T-helper 17 cell (primary cell): ENCODE data around the gene GIPC2. TPM values are rescaled to one million over a fixed set of nuclear protein-coding genes. Genes with fewer than 3 reads are reported as not detected.
"Not testable (repeated sequence)": the region's sequence is repeated elsewhere in the genome, so short reads cannot be mapped to it uniquely, and the experiment has no call there.

Source experiments
- ATAC-seq: fragments of 150-1000 bp; cut with Tn5 transposase; 2 replicates; pipeline ENCODE4 v1.10.0; 2021; ENCODE audit warnings: mild to moderate bottlenecking, moderate library complexity
- DNase-seq, 3 donors: peaks; one replicate each; pipeline versions ENCODE4 v3.0.0 to v3.0.0-alpha.2; 2020 to 2021
- H3K9me3 ChIP-seq: one replicate; pipeline ENCODE4 v1.7.0; 2013; ENCODE audit warnings: low read length, mild to moderate bottlenecking; ENCODE audit not compliant: control insufficient read depth, poor library complexity, severe bottlenecking
- H3K27ac Mint-ChIP-seq: one replicate; pipeline ENCODE4 v1.8.0; 2022; ENCODE audit warnings: mild to moderate bottlenecking, moderate library complexity, mixed read lengths
- H3K27me3 Mint-ChIP-seq: one replicate; pipeline ENCODE4 v1.8.0; 2022; ENCODE audit warnings: mixed read lengths
- H3K36me3 Mint-ChIP-seq: one replicate; pipeline ENCODE4 v1.8.0; 2022; ENCODE audit warnings: low read depth, mixed read lengths
- H3K4me1 Mint-ChIP-seq: one replicate; pipeline ENCODE4 v1.8.0; 2022; ENCODE audit warnings: mild to moderate bottlenecking, mixed read lengths
- H3K4me3 Mint-ChIP-seq: one replicate; pipeline ENCODE4 v1.8.0; 2022; ENCODE audit warnings: mild to moderate bottlenecking, moderate library complexity, mixed read lengths
- total RNA-seq, 4 donors: library from RNA in 2 of 4; stranded (reverse) in 2 of 4; gene quantifications; one replicate each; pipeline ENCODE4 v1.2.3 and lab custom pipeline; 2022 to 2026

The GIPC2 gene
- total RNA-seq, 2 donors from 2014 or later, result 0.17 TPM; not detected in 1

DNA sequence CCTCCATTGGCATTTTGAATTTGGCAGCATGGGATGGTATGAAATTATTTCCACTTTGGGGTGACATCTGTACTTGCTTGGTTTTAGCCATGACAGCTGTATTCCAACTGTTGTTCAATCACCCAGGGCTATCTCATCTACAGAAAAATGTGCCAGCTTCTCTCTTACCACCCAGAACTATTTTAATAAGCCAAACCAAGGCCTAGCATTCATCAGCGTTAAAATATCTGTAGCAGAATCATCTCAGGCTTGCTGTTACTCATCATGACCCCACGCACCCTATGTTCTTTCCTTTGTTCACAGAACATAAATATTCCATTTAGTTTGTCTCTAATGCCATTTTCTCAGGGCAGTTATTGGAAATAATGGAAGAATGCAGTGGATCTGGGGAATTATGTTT is 49.8 kb downstream of the GIPC2 start:
- peaks cover 1% of the 10 kb centered on the region for H3K4me1 Mint-ChIP-seq
- H3K27ac Mint-ChIP-seq, result no peak overlapping the region
- H3K9me3 ChIP-seq, result no peaks in the 10 kb centered on the region
- H3K4me3 Mint-ChIP-seq, result no peak overlapping the region
- peaks cover 27% of the 10 kb centered on the region for H3K27me3 Mint-ChIP-seq
- no peak for DNase-seq
- no peak for ATAC-seq
- H3K36me3 Mint-ChIP-seq, result peaks cover 2% of the 10 kb centered on the region

DNA sequence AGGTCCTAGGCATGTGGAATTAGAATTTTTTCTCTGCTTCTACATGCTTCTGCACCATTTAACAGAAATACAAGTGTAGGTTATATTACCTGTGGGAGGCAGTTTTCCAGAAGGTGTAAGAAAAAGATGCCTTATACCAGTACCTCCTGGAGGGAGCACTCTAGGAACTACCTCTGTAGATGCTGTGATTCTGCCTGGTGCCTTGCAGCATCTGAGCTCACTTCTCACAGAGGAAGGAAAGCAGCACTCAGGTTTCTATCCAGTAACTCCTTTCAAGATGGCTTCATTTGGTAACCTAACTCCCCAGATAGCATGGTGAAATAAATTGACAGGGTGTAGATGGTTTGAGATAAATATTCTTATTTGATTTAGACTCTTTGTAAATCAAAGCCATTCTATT is 50.3 kb downstream of the GIPC2 start:
- DNase-seq, result no peak
- H3K9me3 ChIP-seq, result no peaks in the 10 kb centered on the region
- Mint-ChIP-seq H3K4me3 (no peak overlapping the region), H3K27ac (no peak overlapping the region), H3K4me1 (no peaks in the 10 kb centered on the region), H3K36me3 (no peaks in the 10 kb centered on the region), H3K27me3 (peaks cover 31% of the 10 kb centered on the region)
- no peak for ATAC-seq

DNA sequence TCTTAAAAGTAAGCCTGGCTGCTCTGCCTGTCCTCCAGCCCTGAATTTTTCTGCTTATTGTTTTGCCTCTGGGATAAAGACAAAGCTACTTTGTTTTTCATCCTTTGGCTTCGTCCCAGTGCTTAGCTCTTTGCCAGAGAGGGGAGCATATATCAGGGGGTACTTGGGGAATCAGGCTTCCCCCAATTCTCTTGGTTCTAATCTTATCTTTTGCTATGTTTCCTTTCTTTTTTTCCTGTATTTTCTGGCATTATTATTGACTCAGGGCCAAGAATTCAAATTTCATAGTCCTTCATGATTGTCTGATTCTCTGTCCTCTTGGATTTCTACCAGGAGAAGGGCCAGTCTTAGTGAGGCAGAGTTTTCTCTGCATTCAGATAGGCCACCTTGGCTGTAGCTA is 51.2 kb downstream of the GIPC2 start:
- Mint-ChIP-seq H3K4me3 (no peak overlapping the region), H3K4me1 (no peaks in the 10 kb centered on the region), H3K36me3 (no peaks in the 10 kb centered on the region), H3K27me3 (peaks cover 24% of the 10 kb centered on the region), H3K27ac (no peak overlapping the region)
- no peak for DNase-seq
- no peak for ATAC-seq
- H3K9me3 ChIP-seq, result no peaks in the 10 kb centered on the region

DNA sequence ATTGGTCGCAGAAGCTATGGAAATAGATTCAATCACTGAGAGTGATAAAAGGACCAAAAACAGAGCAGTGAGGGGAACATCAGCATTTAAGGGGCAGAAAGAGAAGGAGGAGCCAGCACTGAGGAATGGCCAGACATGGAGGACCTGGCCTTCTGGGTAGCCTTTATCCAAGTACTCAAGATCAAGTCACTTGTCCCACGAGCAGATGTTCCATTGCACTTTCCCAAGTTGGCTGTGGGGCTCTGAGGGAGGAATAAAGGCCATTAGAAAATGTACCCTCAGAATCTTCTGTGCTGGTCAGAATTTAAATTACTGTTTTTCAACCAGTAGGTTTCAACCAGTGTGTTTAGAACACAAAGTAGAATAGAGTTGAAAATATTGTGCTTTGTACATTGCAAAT is 55.3 kb downstream of the GIPC2 start:
- no peaks in the 10 kb centered on the region for H3K9me3 ChIP-seq
- Mint-ChIP-seq H3K36me3 (peaks cover 2% of the 10 kb centered on the region), H3K27ac (no peak overlapping the region), H3K4me1 (peaks cover 3% of the 10 kb centered on the region), H3K27me3 (peaks cover 34% of the 10 kb centered on the region), H3K4me3 (no peak overlapping the region)
- ATAC-seq (no peak), DNase-seq (no peak)

GRCh38 chr1:78101514-78101913 is 55.7 kb downstream of the GIPC2 start:
- Mint-ChIP-seq H3K27ac (no peak overlapping the region), H3K4me3 (no peak overlapping the region), H3K4me1 (peaks cover 3% of the 10 kb centered on the region), H3K27me3 (peaks cover 34% of the 10 kb centered on the region), H3K36me3 (peaks cover 2% of the 10 kb centered on the region)
- no peaks in the 10 kb centered on the region for H3K9me3 ChIP-seq
- ATAC-seq (no peak), DNase-seq (no peak)

GRCh38 chr1:78102082-78102481 is 56.3 kb downstream of the GIPC2 start:
- peaks cover 2% of the 10 kb centered on the region for H3K36me3 Mint-ChIP-seq
- no peaks in the 10 kb centered on the region for H3K9me3 ChIP-seq
- peaks cover 31% of the 10 kb centered on the region for H3K27me3 Mint-ChIP-seq
- H3K27ac Mint-ChIP-seq, result no peak overlapping the region
- H3K4me3 Mint-ChIP-seq, result no peak overlapping the region
- DNase-seq (no peak), ATAC-seq (no peak)
- peaks cover 3% of the 10 kb centered on the region for H3K4me1 Mint-ChIP-seq

- peaks cover 2% of the 10 kb centered on the region for H3K36me3 Mint-ChIP-seq
- no peak for DNase-seq
- no peak overlapping the region for H3K4me3 Mint-ChIP-seq
Observed at GRCh38 chr1:78102916-78103315, 57.1 kb downstream of the GIPC2 start.

DNA sequence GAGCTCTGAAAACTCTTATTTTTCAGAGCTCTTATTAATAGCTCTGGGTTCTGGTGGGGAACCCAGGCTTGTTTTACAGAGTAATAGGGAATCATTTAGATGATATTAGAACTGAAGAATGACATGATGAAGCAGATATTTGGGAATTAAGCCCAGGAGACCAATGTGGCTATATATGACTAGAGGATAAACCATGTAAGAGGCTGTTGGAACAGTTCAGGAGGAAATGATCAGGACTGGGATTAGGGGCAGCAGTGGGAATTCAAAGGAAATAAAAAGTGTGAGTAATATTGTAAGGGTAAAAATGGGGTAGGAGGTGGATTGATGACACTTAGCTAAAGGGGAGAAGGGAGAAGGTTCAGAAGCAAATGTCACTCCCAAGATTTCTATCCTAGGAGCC is 58.6 kb downstream of the GIPC2 start:
- no peak for DNase-seq
- Mint-ChIP-seq H3K27ac (no peak overlapping the region), H3K4me3 (no peak overlapping the region), H3K36me3 (peaks cover 6% of the 10 kb centered on the region), H3K27me3 (peaks cover 34% of the 10 kb centered on the region), H3K4me1 (peaks cover 3% of the 10 kb centered on the region)
- no peaks in the 10 kb centered on the region for H3K9me3 ChIP-seq
- ATAC-seq, result no peak

More at GRCh38 chr1:78102916-78103315, 57.1 kb downstream of the GIPC2 start:
- Mint-ChIP-seq H3K4me1 (peaks cover 3% of the 10 kb centered on the region), H3K27me3 (peaks cover 28% of the 10 kb centered on the region), H3K27ac (no peak overlapping the region)
- H3K9me3 ChIP-seq, result no peaks in the 10 kb centered on the region
- ATAC-seq, result no peak

DNA sequence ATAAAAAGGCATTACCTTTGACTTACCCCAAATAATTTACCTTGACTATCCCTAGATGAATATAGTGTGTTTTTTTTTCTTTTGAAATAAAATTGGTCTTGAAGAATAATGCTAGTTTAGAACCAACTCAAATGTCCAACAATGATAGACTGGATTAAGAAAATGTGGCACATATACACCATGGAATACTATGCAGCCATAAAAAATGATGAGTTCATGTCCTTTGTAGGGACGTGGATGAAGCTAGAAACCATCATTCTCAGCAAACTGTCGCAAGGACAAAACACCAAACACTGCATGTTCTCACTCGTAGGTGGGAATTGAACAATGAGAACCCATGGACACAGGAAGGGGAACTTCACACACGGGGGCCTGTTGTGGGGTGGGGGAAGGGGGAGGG is 63.9 kb downstream of the GIPC2 start:
- H3K27me3 Mint-ChIP-seq, H3K27ac Mint-ChIP-seq, H3K36me3 Mint-ChIP-seq, ATAC-seq, H3K4me1 Mint-ChIP-seq, H3K4me3 Mint-ChIP-seq, H3K9me3 ChIP-seq, DNase-seq: not testable (repeated sequence)

DNA sequence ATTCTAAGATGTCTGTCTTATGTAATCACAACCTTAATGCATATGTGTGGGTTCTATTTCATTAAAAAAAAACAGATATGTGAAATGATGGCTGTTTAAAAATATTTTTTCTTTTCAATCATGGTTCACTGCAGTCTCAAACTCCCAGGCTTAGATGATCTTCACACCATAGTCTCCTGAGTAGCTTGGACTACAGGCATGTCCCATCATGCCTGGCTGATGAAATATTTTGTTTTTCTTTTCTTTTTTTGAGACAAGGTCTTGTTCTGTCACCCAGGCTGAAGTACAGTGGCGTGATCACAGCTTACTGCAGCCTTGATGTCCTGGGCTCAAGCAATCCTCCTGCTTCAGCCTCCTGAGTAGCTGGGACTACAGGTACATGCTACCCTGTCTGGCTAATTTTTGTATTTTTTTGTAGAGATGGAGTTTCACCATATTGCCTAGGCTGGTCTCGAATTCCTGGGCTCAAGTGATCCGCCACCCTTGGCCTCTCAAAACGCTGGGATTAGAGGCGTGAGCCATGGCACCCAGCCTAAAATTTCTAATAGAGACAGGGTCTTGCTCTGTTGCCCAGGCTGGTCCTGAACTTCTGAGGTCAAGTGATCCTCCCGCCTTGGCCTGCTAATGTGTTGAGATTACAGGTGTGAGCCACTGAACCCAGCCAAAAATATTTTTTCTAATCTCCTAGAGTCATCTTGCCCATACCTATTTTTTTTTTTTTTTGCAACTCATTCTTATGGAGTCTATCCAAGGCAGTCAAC is 67.6 kb downstream of the GIPC2 start:
- no peak for DNase-seq
- no peak for ATAC-seq
- Mint-ChIP-seq H3K4me1 (no peaks in the 10 kb centered on the region), H3K27me3 (peaks cover 9% of the 10 kb centered on the region), H3K27ac (no peak overlapping the region), H3K36me3 (peaks cover 3% of the 10 kb centered on the region), H3K4me3 (no peak overlapping the region)
- H3K9me3 ChIP-seq, result no peaks in the 10 kb centered on the region

DNA sequence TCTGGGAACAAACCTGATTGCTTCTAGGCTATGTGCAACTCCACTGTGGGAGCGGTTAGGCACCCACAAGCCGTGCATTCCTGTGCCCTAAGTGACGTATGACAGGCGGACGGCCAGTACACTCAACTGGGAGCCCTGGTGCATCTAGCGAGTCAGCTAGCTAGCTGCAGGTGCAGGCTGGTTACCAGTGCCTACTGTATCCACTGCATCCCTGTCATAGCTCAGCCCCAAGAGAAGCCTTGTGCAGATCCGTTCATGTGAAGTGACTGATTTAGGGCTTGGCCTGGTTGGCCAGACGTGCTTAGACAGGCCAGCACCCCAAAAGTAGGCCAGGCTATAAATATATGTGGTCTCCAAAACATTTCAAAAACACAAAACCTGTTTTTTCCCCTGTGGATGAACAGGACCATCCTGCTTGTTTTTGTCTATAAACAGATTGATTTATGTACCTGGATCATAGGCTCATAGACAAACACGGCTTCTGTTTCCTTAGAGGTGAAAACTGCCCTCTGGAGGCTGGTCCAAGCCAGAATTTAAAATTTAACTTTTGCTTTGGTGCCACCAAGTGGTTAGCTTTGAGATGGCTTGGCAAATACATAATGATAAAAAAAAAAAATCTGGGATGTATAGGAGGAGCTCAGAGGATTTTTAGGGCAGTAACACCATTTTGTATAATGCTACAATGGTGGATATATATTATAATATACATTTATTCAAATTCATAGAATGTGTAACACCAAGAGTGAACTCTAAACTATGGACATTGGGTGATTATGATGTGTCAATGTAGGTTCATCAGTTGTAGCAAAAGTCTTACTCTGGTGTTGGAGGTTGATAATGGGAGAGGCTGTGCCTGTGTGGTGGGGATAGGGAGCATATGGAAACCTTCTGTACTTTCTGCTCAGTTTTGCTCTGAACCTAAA is 68.5 kb downstream of the GIPC2 start:
- Mint-ChIP-seq H3K4me1 (no peaks in the 10 kb centered on the region), H3K27me3 (peaks cover 5% of the 10 kb centered on the region), H3K36me3 (no peaks in the 10 kb centered on the region), H3K27ac (no peak overlapping the region), H3K4me3 (no peak overlapping the region)
- peak in 2 of 3 donors; percentile 14 to 41 for DNase-seq
- ATAC-seq, result peak; percentile 93
- no peaks in the 10 kb centered on the region for H3K9me3 ChIP-seq

- not testable (repeated sequence) for H3K36me3 Mint-ChIP-seq, H3K27ac Mint-ChIP-seq, DNase-seq, H3K27me3 Mint-ChIP-seq, ATAC-seq, H3K9me3 ChIP-seq, H3K4me3 Mint-ChIP-seq, H3K4me1 Mint-ChIP-seq
Observed at GRCh38 chr1:78120485-78120884, 74.7 kb downstream of the GIPC2 start.

GRCh38 chr1:78121710-78122109 is 75.9 kb downstream of the GIPC2 start:
- DNase-seq, result no peak
- Mint-ChIP-seq H3K27me3 (no peaks in the 10 kb centered on the region), H3K4me3 (no peak overlapping the region), H3K27ac (no peak overlapping the region), H3K36me3 (no peaks in the 10 kb centered on the region), H3K4me1 (no peaks in the 10 kb centered on the region)
- no peaks in the 10 kb centered on the region for H3K9me3 ChIP-seq
- no peak for ATAC-seq
